ENCODE results near the gene GP1BB. TPM values are rescaled to one million over a fixed set of nuclear protein-coding genes. Genes with fewer than 3 reads are reported as not detected.

The GP1BB gene
- total and polyA plus RNA-seq, 2 of the 13 experiments (the other 11 are each of a cell fraction or from before 2014, with no cell fraction given), result not detected

DNA sequence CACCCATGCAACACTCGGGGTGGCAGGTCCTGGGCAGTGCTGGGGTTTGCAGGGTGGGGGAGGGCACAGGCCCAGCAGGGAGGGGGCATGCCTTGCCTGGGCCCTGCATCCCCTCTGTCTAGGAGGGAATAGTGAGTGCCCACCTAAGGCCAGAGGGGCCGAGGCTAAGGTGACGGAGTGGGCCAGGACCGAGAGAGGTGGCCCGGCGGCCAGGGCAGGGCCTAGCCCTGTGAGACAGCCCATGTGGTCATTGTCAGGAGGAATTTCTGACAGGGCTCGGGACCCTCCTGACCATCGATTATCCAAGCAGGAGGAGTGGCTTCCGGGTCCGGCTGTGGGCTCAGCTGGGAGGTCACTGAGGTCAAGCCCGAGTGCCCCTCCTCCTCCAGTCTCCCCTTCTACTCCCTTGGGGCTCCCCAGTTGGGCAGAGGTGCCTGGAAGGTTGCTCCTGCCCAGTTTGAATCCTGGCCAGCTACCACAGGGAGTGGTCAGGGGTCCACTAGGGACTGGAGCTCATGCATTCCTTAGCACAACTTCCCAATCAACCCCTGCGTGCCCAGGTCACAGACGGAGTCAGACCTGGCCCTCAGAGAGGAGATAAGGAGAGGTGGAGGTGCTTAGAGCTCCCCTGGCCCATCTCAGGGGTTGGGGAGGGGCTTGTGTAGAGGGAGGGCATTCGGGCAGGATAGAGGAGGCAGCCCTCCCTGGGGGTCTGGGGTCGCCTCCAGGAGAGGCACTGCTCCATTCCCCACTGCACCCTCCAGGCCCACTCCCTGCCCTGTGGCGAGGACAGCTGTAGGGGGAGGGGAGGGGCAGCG, 14.7 kb downstream of the GP1BB start:
- peaks cover 3% of the 10 kb centered on the region; the same call in 1 of the 2 replicates for H4K20me1 ChIP-seq (ENCODE audit: insufficient read depth, low read length)
- peaks cover 13% of the 10 kb centered on the region for H3K4me1 ChIP-seq (ENCODE audit: insufficient read depth, low read length)
- TF ChIP-seq KMT2B (CRISPR knock-in tag; IDR thresholded peaks at IDR 0.05) (no peak), FOXJ3 (CRISPR knock-in tag; IDR thresholded peaks at IDR 0.05; ENCODE audit: borderline replicate concordance) (no peak), FIP1L1 (IDR thresholded peaks at IDR 0.05; ENCODE audit: borderline replicate concordance, insufficient read depth, low read depth, low read length) (no peak), TBX3 (IDR thresholded peaks at IDR 0.05; ENCODE audit: borderline replicate concordance) (no peak), CHD4 (IDR thresholded peaks at IDR 0.05; ENCODE audit: borderline replicate concordance, low read length) (no peak), ZNF709 (CRISPR knock-in tag; IDR thresholded peaks at IDR 0.05) (no peak), ZFP36L2 (CRISPR knock-in tag; IDR thresholded peaks at IDR 0.05) (no peak), RNF2 (conservative IDR thresholded peaks at IDR 0.05; ENCODE audit: low read depth) (no peak), MZF1 (CRISPR knock-in tag; IDR thresholded peaks at IDR 0.05; ENCODE audit: borderline replicate concordance) (no peak)
- TF ChIP-seq, protein P1, sequence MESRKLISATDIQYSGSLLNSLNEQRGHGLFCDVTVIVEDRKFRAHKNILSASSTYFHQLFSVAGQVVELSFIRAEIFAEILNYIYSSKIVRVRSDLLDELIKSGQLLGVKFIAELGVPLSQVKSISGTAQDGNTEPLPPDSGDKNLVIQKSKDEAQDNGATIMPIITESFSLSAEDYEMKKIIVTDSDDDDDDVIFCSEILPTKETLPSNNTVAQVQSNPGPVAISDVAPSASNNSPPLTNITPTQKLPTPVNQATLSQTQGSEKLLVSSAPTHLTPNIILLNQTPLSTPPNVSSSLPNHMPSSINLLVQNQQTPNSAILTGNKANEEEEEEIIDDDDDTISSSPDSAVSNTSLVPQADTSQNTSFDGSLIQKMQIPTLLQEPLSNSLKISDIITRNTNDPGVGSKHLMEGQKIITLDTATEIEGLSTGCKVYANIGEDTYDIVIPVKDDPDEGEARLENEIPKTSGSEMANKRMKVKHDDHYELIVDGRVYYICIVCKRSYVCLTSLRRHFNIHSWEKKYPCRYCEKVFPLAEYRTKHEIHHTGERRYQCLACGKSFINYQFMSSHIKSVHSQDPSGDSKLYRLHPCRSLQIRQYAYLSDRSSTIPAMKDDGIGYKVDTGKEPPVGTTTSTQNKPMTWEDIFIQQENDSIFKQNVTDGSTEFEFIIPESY (CRISPR knock-in tag; IDR thresholded peaks at IDR 0.05), result no peak
- TF ChIP-seq, protein P2, sequence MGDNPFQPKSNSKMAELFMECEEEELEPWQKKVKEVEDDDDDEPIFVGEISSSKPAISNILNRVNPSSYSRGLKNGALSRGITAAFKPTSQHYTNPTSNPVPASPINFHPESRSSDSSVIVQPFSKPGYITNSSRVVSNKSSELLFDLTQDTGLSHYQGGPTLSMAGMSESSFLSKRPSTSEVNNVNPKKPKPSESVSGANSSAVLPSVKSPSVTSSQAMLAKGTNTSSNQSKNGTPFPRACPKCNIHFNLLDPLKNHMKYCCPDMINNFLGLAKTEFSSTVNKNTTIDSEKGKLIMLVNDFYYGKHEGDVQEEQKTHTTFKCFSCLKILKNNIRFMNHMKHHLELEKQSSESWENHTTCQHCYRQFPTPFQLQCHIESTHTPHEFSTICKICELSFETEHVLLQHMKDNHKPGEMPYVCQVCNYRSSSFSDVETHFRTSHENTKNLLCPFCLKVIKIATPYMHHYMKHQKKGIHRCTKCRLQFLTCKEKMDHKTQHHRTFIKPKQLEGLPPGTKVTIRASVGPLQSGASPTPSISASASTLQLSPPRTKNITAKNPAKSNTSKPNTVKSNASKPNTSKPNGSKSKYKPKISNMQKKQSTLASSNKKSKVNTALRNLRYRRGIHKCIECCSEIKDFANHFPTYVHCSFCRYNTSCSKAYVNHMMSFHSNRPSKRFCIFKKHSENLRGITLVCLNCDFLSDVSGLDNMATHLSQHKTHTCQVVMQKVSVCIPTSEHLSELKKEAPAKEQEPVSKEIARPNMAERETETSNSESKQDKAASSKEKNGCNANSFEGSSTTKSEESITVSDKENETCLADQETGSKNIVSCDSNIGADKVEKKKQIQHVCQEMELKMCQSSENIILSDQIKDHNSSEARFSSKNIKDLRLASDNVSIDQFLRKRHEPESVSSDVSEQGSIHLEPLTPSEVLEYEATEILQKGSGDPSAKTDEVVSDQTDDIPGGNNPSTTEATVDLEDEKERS (CRISPR knock-in tag; IDR thresholded peaks at IDR 0.05), result no peak
- TF ChIP-seq, protein P3, sequence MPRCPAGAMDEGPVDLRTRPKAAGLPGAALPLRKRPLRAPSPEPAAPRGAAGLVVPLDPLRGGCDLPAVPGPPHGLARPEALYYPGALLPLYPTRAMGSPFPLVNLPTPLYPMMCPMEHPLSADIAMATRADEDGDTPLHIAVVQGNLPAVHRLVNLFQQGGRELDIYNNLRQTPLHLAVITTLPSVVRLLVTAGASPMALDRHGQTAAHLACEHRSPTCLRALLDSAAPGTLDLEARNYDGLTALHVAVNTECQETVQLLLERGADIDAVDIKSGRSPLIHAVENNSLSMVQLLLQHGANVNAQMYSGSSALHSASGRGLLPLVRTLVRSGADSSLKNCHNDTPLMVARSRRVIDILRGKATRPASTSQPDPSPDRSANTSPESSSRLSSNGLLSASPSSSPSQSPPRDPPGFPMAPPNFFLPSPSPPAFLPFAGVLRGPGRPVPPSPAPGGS (CRISPR knock-in tag; IDR thresholded peaks at IDR 0.05), result no peak
- TF ChIP-seq, protein P4, sequence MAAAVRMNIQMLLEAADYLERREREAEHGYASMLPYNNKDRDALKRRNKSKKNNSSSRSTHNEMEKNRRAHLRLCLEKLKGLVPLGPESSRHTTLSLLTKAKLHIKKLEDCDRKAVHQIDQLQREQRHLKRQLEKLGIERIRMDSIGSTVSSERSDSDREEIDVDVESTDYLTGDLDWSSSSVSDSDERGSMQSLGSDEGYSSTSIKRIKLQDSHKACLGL (CRISPR knock-in tag; IDR thresholded peaks at IDR 0.05), result no peak
- H3K79me2 ChIP-seq (ENCODE audit: insufficient read depth, low read length), result no peaks in the 10 kb centered on the region
- in situ Hi-C loops (cut with HindIII; ENCODE audit: extremely low pct_ligation_motif_present, low pct_unique_long_range_greater_than_20kb), result no loop called here
- peak; percentile 9; the same call in 1 of the 3 replicates for ATAC-seq
- no peak overlapping the region for H3K4me2 ChIP-seq (ENCODE audit: low read depth, low read length)
- no TSS peak for BruUV-seq (replicated peaks)
- POLR2A ChIA-PET, result no interaction called here
- intact Hi-C loops (cut with micrococcal nuclease; ENCODE audit: unreplicated experiment), result no loop called here
- no peak for DNase-seq (ENCODE audit: low spot score)
- no peaks in the 10 kb centered on the region for H3K9me3 ChIP-seq (ENCODE audit: low read length)
- no peak for FAIRE-seq
- peaks cover 8 to 81% of the 10 kb centered on the region in 2 experiments for H3K27me3 ChIP-seq (ENCODE audit: control insufficient read depth in 1 of 2, insufficient read depth in 2 of 2, low read length in 2 of 2)
- CTCF ChIA-PET (ENCODE audit: low intra/inter-chr PET ratio, low total read pairs), result no interaction called here
- H3K9ac ChIP-seq (ENCODE audit: insufficient read depth, low read depth, low read length), result no peak overlapping the region
- WGBS (ENCODE audit: low lambda C conversion rate), result 30% methylated on average over 11 of the region's 17 CpGs
- H3K27ac ChIP-seq (ENCODE audit: extremely low read length, insufficient read depth, low read length), result no peak overlapping the region
- H3K4me3 ChIP-seq (replicated peaks in 1 of 3; ENCODE audit: insufficient read depth in 1 of 3, low read depth in 2 of 3, low read length in 3 of 3), result no peak overlapping the region
- H2AFZ ChIP-seq (ENCODE audit: low read length), result no peak overlapping the region
- H3K36me3 ChIP-seq (replicated peaks in 1 of 2; ENCODE audit: control insufficient read depth in 1 of 2, insufficient read depth in 2 of 2, low read length in 2 of 2), result no peaks in the 10 kb centered on the region

Data from HepG2 (cell line).